CD1c-positive myeloid dendritic cell (primary cell): Measurements from ENCODE around the gene NID1.
A peak's percentile ranks its signal among the peaks of the same experiment; 100 is the strongest.
"Not testable (repeated sequence)": the region's sequence is repeated elsewhere in the genome, so short reads cannot be mapped to it uniquely, and the experiment has no call there.

ENCODE experiments used
- DNase-seq: peaks from one replicate; pipeline ENCODE4 v3.0.0-alpha.2; 2016; ENCODE audit errors: extremely low spot score

The NID1 gene

GRCh38 chr1:235996048-235996785 lies 68.7 kb downstream of the NID1 start:
- no peak for DNase-seq

- DNase-seq = no peak
These were observed 69.4 kb downstream of the NID1 start for GRCh38 chr1:235995511-235995910.

- DNase-seq = no peak
These were observed 71.2 kb downstream of the NID1 start for GRCh38 chr1:235993652-235994051.

GRCh38 chr1:235992868-235993267 lies 72.0 kb downstream of the NID1 start:
- DNase-seq = no peak

- DNase-seq = no peak
These were observed 72.5 kb downstream of the NID1 start for GRCh38 chr1:235992346-235992745.

GRCh38 chr1:235990330-235990795 lies 74.5 kb downstream of the NID1 start:
- DNase-seq = no peak

- no peak for DNase-seq
These were observed 75.8 kb downstream of the NID1 start for GRCh38 chr1:235989105-235989504.

- DNase-seq = no peak
These were observed 78.0 kb downstream of the NID1 start for GRCh38 chr1:235986869-235987268.

GRCh38 chr1:235984041-235984825 lies 80.7 kb downstream of the NID1 start:
- no peak for DNase-seq

GRCh38 chr1:235980976-235981375 lies 83.9 kb downstream of the NID1 start:
- DNase-seq = peak; percentile 68

- DNase-seq = no peak
These were observed 85.1 kb downstream of the NID1 start for GRCh38 chr1:235979716-235980333.

GRCh38 chr1:235979176-235979575 lies 85.7 kb downstream of the NID1 start:
- DNase-seq = no peak

- DNase-seq = no peak
These were observed 88.4 kb downstream of the NID1 start for GRCh38 chr1:235976490-235976889.

GRCh38 chr1:235974616-235975015 lies 90.3 kb downstream of the NID1 start:
- DNase-seq = no peak

GRCh38 chr1:235972691-235973090 lies 92.2 kb downstream of the NID1 start:
- DNase-seq = not testable (repeated sequence)

GRCh38 chr1:235972311-235972689 lies 92.6 kb downstream of the NID1 start:
- no peak for DNase-seq

GRCh38 chr1:235971571-235972310 lies 93.1 kb downstream of the NID1 start:
- DNase-seq = peak; percentile 98

- peak; percentile 19 for DNase-seq
These were observed 93.9 kb downstream of the NID1 start for GRCh38 chr1:235971020-235971419.

- no peak for DNase-seq
These were observed 96.1 kb downstream of the NID1 start for GRCh38 chr1:235968831-235969230.

- not testable (repeated sequence) for DNase-seq
These were observed 98.8 kb downstream of the NID1 start for GRCh38 chr1:235966134-235966533.

GRCh38 chr1:235960809-235961208 lies 104.1 kb downstream of the NID1 start:
- no peak for DNase-seq

GRCh38 chr1:235958021-235958420 lies 106.9 kb downstream of the NID1 start:
- DNase-seq = no peak
